ENCODE data around the gene JHY.

- TF ChIP-seq, protein P1, sequence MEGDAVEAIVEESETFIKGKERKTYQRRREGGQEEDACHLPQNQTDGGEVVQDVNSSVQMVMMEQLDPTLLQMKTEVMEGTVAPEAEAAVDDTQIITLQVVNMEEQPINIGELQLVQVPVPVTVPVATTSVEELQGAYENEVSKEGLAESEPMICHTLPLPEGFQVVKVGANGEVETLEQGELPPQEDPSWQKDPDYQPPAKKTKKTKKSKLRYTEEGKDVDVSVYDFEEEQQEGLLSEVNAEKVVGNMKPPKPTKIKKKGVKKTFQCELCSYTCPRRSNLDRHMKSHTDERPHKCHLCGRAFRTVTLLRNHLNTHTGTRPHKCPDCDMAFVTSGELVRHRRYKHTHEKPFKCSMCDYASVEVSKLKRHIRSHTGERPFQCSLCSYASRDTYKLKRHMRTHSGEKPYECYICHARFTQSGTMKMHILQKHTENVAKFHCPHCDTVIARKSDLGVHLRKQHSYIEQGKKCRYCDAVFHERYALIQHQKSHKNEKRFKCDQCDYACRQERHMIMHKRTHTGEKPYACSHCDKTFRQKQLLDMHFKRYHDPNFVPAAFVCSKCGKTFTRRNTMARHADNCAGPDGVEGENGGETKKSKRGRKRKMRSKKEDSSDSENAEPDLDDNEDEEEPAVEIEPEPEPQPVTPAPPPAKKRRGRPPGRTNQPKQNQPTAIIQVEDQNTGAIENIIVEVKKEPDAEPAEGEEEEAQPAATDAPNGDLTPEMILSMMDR (IDR thresholded peaks at IDR 0.05) = no peak
- no peak for TF ChIP-seq POLR2A (IDR thresholded peaks at IDR 0.05)
Measured at GRCh38 chr11:122847466-122847865, 35.1 kb upstream of the JHY start.

All from adrenal gland (tissue), 5 donors.